Lower leg skin (tissue), 3 donors: ENCODE results near the gene SDK1.

Source experiments
- CTCF ChIP-seq, 3 donors: fragments of 450-650 bp; IDR thresholded peaks; one replicate each; pipeline ENCODE4 v1.5.1; 2016; ENCODE audit warnings: antibody characterized with exemption in 3 of 3, mild to moderate bottlenecking in 3 of 3, moderate library complexity in 2 of 3
- POLR2A ChIP-seq, 2 donors: fragments of 450-650 bp; IDR thresholded peaks; one replicate each; pipeline ENCODE4 v1.6.1; 2016 to 2017; ENCODE audit warnings: antibody characterized with exemption in 2 of 2, mild to moderate bottlenecking in 1 of 2, moderate library complexity in 1 of 2

GRCh38 chr7:3569643-3570042, 268.6 kb downstream of the SDK1 start:
- TF ChIP-seq CTCF (IDR thresholded peaks at IDR 0.05) (no peak), POLR2A (IDR thresholded peaks at IDR 0.05) (no peak)
